Mucosa of descending colon (tissue), 3 donors: ENCODE data around the gene AGAP1. TPM values are rescaled to one million over a fixed set of nuclear protein-coding genes. Genes with fewer than 3 reads are reported as not detected.

Experiments used
- ATAC-seq: fragments of 200-7000 bp; cut with Tn5 transposase; one replicate; pipeline ENCODE4 v1.9.1; 2020; ENCODE audit warnings: mild to moderate bottlenecking, moderate library complexity
- DNase-seq, 3 donors: peaks; one replicate each; pipeline ENCODE4 v3.0.0-alpha.2; 2020
- H3K36me3 ChIP-seq: fragments of 200-600 bp; one replicate; pipeline ENCODE4 v1.8.0; 2021; ENCODE audit warnings: low read depth, mild to moderate bottlenecking
- H3K4me1 ChIP-seq: fragments of 200-600 bp; one replicate; pipeline ENCODE4 v1.8.0; 2021; ENCODE audit warnings: low read depth, mild to moderate bottlenecking
- H3K4me3 ChIP-seq: fragments of 200-600 bp; one replicate; pipeline ENCODE4 v1.8.0; 2021; ENCODE audit warnings: mild to moderate bottlenecking
- H3K9me3 ChIP-seq: fragments of 200-600 bp; one replicate; pipeline ENCODE4 v1.8.0; 2021; ENCODE audit warnings: mild to moderate bottlenecking
- CTCF ChIP-seq: fragments of 200-600 bp; IDR thresholded peaks from one replicate; pipeline ENCODE4 v1.8.0; 2022; ENCODE audit warnings: antibody characterized with exemption, mild to moderate bottlenecking
- intact Hi-C, 2 donors: fragments of 100-400 bp; cut with DNase I in 1 of 2; cut with micrococcal nuclease in 1 of 2; formaldehyde crosslinking; loops; one replicate each; pipeline versions ENCODE4 v1.11.0 to v1.11.1; 2022; cut with DNase I, micrococcal nuclease
- total RNA-seq, 3 donors: library from RNA; stranded (reverse); fragmentation: NEBNext Ultra II Directional in 2 of 3; extraction: Animal tissue kit (Norgen Biotek cat#: 25700) in 2 of 3; gene quantifications; one replicate each; pipeline versions ENCODE4 v1.2.1 to v1.2.4, GENCODE V29; 2021 to 2023
- donor health status: DM: no; HTN: no; CAD: no; lungs with moderate emphysema.
- donor health status: DM: no; HTN: no; CAD: no.
- donor health status: DM: no; HTN: yes; CAD: no.

Gene AGAP1
- total RNA-seq, 3 donors from 2014 or later: 68.1 to 112 (median 88.9) TPM

- TF ChIP-seq CTCF: no peak
- DNase-seq (no peak), ATAC-seq (no peak)
- H3K4me1 ChIP-seq: no peaks in the 10 kb centered on the region
- H3K4me3 ChIP-seq: no peak overlapping the region
- no peaks in the 10 kb centered on the region for H3K36me3 ChIP-seq
- intact Hi-C loops: no loop called here
- H3K9me3 ChIP-seq: no peaks in the 10 kb centered on the region
Measured at GRCh38 chr2:235847576-235847975, 353.7 kb downstream of the AGAP1 start.

GRCh38 chr2:235848055-235848454, 354.2 kb downstream of the AGAP1 start:
- ATAC-seq (peak; percentile 39), DNase-seq (no peak)
- Histone ChIP-seq H3K36me3 (no peaks in the 10 kb centered on the region), H3K9me3 (no peaks in the 10 kb centered on the region), H3K4me1 (no peaks in the 10 kb centered on the region), H3K4me3 (no peak overlapping the region)
- intact Hi-C loops: no loop called here
- TF ChIP-seq CTCF: no peak

DNA sequence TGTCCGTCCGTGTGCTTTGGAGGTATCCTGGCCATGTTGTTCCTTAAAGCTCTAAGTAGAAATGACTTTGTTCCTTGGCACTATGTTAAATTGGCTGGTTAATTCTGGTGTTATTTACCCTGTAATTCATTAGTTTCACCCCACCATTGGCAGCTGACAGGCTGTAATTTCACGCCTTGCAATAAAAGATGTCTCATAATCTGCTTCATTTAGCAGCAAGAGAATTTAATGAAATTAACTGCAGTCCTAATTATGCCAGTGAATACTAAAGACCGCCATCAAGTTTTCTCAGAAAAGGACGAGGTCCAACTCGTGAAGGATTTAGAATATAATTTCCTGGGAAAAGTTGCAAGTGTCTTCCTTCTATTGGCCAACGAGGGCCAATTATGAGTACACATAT, 355.1 kb downstream of the AGAP1 start:
- Histone ChIP-seq H3K36me3 (no peaks in the 10 kb centered on the region), H3K4me3 (no peak overlapping the region), H3K9me3 (no peaks in the 10 kb centered on the region), H3K4me1 (no peaks in the 10 kb centered on the region)
- intact Hi-C loops: no loop called here
- no peak for ATAC-seq
- DNase-seq: no peak
- no peak for TF ChIP-seq CTCF

GRCh38 chr2:235849489-235849888, 355.6 kb downstream of the AGAP1 start:
- no peaks in the 10 kb centered on the region for H3K36me3 ChIP-seq
- ATAC-seq (no peak), DNase-seq (no peak)
- H3K9me3 ChIP-seq: no peaks in the 10 kb centered on the region
- intact Hi-C loops: no loop called here
- TF ChIP-seq CTCF: no peak
- H3K4me3 ChIP-seq: no peak overlapping the region
- no peaks in the 10 kb centered on the region for H3K4me1 ChIP-seq

DNA sequence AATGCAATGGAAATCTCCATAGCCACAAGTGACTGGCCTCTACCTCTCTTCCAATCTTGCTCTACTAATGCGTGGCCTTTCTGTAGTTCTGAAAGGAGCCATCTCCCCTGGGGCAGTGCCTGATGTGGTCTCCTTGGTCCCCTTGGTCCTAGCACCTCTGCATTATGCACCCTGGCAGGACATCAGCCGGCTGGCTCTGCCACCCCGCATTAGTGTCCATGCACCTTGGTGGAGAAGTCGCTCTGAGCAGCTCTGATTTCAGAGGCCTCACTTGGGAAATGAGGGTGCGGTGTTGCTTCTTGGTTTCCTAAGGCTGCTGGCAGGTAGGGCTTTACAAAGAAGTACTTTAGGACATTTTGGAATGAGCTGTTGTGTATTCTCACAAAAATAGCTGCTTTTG, 356.4 kb downstream of the AGAP1 start:
- DNase-seq (no peak), ATAC-seq (no peak)
- Histone ChIP-seq H3K4me3 (no peak overlapping the region), H3K36me3 (no peaks in the 10 kb centered on the region), H3K4me1 (no peaks in the 10 kb centered on the region), H3K9me3 (no peaks in the 10 kb centered on the region)
- no peak for TF ChIP-seq CTCF
- intact Hi-C loops: no loop called here
